ENCODE results near the gene PUS3. TPM values are rescaled to one million over a fixed set of nuclear protein-coding genes. Genes with fewer than 3 reads are reported as not detected.

Gene PUS3
- polyA plus RNA-seq, 1 donor from 2014 or later = 15.5 TPM

- H3K4me3 ChIP-seq (ENCODE audit: low read length) = no peak overlapping the region
- H3K9me3 ChIP-seq (ENCODE audit: low read length) = no peaks in the 10 kb centered on the region
- TF ChIP-seq CTCF (IDR thresholded peaks at IDR 0.05; ENCODE audit: poor library complexity, severe bottlenecking) (peak; percentile 37), RAD21 (conservative IDR thresholded peaks at IDR 0.05) (no peak), EZH2 (IDR thresholded peaks at IDR 0.05; ENCODE audit: borderline replicate concordance, insufficient read depth, low read length, poor library complexity, severe bottlenecking) (no peak), REST (IDR thresholded peaks at IDR 0.05; ENCODE audit: borderline replicate concordance) (no peak)
- no peak overlapping the region for H3K27ac ChIP-seq (ENCODE audit: low read length)
- H3K79me2 ChIP-seq (replicated peaks; ENCODE audit: insufficient read depth, low read length) = no peaks in the 10 kb centered on the region
- no peaks in the 10 kb centered on the region for H3K27me3 ChIP-seq (ENCODE audit: insufficient read depth, low read depth, low read length)
- H4K20me1 ChIP-seq (ENCODE audit: insufficient read depth) = no peaks in the 10 kb centered on the region
- H3K9ac ChIP-seq (ENCODE audit: low read length) = no peak overlapping the region
- no peak overlapping the region for H2AFZ ChIP-seq (ENCODE audit: low read depth, low read length)
- H3F3A ChIP-seq (ENCODE audit: insufficient read depth, low read length, poor library complexity, severe bottlenecking) = no peaks in the 10 kb centered on the region
- no peak overlapping the region for H3K4me2 ChIP-seq (ENCODE audit: low read length)
- no peaks in the 10 kb centered on the region for H3K9me2 ChIP-seq (ENCODE audit: insufficient read depth, low read length)
- no peaks in the 10 kb centered on the region for H3K36me3 ChIP-seq (ENCODE audit: insufficient read depth, low read length)
These were observed 38.9 kb upstream of the PUS3 start for GRCh38 chr11:125941619-125942611.

GRCh38 chr11:125941267-125941618 is 38.2 kb upstream of the PUS3 start:
- TF ChIP-seq EZH2 (IDR thresholded peaks at IDR 0.05; ENCODE audit: borderline replicate concordance, insufficient read depth, low read length, poor library complexity, severe bottlenecking) = no peak
- no peak for TF ChIP-seq TAF1 (IDR thresholded peaks at IDR 0.05; ENCODE audit: low read depth)
- TF ChIP-seq REST (IDR thresholded peaks at IDR 0.05; ENCODE audit: borderline replicate concordance) = no peak
- TF ChIP-seq RAD21 (conservative IDR thresholded peaks at IDR 0.05) = no peak
- no peak for TF ChIP-seq EP300 (conservative IDR thresholded peaks at IDR 0.05; ENCODE audit: poor library complexity, severe bottlenecking)
- no peak for TF ChIP-seq SMC3 (conservative IDR thresholded peaks at IDR 0.05; ENCODE audit: poor library complexity)
- TF ChIP-seq POLR2AphosphoS5 (IDR thresholded peaks at IDR 0.05) = no peak
- TF ChIP-seq MXI1 (conservative IDR thresholded peaks at IDR 0.05; ENCODE audit: poor library complexity, severe bottlenecking) = no peak
- TF ChIP-seq CTCF (IDR thresholded peaks at IDR 0.05; ENCODE audit: poor library complexity, severe bottlenecking) = no peak
- no peak overlapping the region for H3K4me2 ChIP-seq (ENCODE audit: low read length)

More at GRCh38 chr11:125941267-125941618, 38.2 kb upstream of the PUS3 start:
- no peak overlapping the region for H3K9ac ChIP-seq (ENCODE audit: low read length)
- H3K9me3 ChIP-seq (ENCODE audit: low read length) = no peaks in the 10 kb centered on the region
- no peaks in the 10 kb centered on the region for H3K36me3 ChIP-seq (ENCODE audit: insufficient read depth, low read length)
- H4K20me1 ChIP-seq (ENCODE audit: insufficient read depth) = no peaks in the 10 kb centered on the region
- H3K27me3 ChIP-seq (ENCODE audit: insufficient read depth, low read depth, low read length) = no peaks in the 10 kb centered on the region
- H3F3A ChIP-seq (ENCODE audit: insufficient read depth, low read length, poor library complexity, severe bottlenecking) = no peaks in the 10 kb centered on the region
- no peak overlapping the region for H3K4me3 ChIP-seq (ENCODE audit: low read length)
- H2AFZ ChIP-seq (ENCODE audit: low read depth, low read length) = no peak overlapping the region
- no peaks in the 10 kb centered on the region for H3K79me2 ChIP-seq (replicated peaks; ENCODE audit: insufficient read depth, low read length)
- H3K9me2 ChIP-seq (ENCODE audit: insufficient read depth, low read length) = no peaks in the 10 kb centered on the region
- no peak overlapping the region for H3K27ac ChIP-seq (ENCODE audit: low read length)

Data from neural cell (in vitro differentiated cells).